HUDEP-2 (cell line): Measurements from ENCODE around the gene PHF21B.
"Not testable (repeated sequence)": the region's sequence is repeated elsewhere in the genome, so short reads cannot be mapped to it uniquely, and the experiment has no call there.

ENCODE experiments used
- DNase-seq, 76 experiments: peaks; one replicate each; lab custom pipeline; 2025; ENCODE audit not compliant: unreplicated experiment in 76 of 76; lab: John Stamatoyannopoulos, UW

PHF21B gene

DNA sequence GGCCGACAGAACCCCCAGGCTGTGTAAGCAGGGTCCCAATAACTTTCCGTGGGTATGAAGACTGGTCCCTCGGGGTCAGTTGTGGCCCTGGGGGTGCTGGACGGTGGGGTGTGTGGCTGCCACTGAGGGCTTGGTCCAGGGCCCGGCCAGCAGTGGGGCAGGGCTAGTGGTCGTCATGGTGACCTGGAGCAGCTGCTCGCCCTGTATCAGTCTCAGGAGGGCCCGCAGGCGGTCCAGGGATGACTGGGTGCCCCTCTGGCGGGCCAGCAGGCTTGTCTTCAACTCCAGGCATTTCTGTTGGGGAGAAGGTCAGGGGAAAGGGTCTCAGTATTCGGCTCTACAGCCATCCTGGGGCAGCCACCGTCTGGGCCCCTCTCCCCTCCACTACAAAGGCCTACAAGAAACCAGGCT is 126.8 kb downstream of the PHF21B start:
- DNase-seq: no peak

DNA sequence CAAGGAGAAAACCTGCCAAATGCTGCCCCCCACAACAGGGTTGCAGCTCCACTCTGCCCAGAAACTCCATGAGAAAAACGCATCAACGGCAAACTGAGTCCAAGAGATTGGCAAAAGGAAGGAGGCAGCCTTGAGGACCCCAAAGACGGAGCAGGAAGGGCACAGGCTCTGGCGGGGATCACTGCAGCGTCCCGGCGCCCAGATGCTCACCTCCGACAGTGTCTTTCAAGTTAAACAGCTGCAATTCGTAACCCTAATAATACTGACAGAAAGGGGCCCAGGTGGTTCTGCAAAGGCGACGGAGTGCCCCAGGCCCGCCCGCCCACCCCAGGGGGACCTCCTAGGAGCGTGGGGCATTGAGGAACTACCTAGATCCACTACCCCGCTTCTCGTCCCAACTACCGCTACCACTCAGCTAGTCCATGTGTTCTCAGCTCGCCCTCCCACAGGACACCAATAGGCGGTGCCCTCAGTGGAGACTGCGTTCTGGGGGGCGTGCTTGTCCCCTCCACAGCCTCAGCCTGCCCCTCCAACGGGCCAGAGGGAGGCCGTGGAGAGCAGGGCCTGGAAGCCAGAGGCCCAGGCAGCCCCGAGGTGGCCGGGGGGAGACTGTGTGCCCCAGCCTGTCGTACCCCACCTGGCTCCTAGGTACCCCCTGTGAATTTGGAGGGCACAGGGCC is 127.4 kb downstream of the PHF21B start:
- no peak for DNase-seq

DNA sequence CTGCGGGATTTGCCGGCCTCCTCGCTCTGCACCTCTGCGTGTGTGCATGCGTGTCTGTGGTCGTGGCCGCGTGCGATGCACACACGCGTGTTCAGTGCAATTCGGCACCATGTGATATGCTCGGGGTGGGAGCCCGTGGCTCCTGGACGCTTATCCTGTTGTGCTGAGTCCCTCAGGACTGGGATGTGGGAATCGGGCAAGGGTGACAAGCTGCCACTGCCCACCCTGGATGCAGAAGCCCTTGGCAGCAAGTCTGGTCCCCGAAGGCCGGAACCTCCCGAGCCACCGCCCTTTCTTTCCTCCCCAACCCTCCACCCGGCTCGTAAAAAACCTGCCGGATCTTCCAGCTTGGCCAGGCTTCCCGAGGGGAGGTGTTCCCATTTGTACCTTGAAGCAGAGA is 128.2 kb downstream of the PHF21B start:
- no peak for DNase-seq

DNA sequence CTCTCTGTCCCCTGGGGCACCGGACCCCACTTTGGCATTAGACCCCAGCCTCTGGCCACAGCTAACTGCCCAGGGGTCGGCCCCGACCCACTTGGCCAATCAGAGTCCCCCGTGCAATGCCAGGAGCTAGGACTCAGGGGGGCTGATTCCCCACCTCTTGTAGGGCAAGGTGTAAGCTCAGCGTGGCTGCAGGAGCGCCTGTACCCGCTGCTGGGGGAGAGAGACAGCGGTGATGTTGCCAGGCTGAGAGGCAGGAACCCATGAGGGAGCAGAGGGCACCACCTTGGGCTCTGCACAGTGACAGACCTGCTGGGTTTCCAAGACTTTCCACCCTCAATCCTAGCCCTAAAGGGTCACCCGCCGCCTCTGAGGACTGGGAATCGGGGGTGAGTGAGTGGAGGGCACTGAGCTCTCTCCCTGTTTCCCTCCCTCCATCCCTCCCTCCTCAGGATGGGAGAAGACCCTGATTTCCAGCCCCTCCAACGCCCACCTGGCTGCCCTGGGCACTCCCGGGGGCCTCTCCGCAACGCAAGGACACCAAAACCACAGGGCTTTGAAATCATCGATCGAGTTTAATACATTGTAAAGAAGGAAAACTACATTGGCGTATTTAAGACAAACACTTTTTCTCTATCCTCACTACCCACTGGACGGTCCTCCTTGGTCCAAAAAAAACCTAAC is 129.1 kb downstream of the PHF21B start:
- DNase-seq: no peak

DNA sequence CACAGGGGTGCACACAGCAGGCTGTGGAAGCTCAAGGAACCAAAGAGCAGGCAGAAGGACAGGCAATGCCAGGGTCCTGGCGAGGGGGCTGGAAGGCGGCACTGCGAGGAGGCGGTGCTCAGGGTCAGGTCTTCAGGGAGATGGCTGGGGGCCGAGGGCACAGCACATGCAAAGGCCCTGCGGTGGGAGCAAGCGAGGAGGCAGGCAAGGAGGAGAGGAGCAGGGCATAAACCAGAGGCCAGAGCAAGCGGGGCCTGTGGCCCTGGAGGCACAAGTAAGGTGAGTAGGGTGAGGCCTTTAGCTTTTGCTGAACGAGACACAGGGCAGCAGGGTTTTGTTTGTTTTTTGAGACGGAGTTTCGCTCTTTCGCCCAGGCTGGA is 130.5 kb downstream of the PHF21B start:
- DNase-seq: no peak

DNA sequence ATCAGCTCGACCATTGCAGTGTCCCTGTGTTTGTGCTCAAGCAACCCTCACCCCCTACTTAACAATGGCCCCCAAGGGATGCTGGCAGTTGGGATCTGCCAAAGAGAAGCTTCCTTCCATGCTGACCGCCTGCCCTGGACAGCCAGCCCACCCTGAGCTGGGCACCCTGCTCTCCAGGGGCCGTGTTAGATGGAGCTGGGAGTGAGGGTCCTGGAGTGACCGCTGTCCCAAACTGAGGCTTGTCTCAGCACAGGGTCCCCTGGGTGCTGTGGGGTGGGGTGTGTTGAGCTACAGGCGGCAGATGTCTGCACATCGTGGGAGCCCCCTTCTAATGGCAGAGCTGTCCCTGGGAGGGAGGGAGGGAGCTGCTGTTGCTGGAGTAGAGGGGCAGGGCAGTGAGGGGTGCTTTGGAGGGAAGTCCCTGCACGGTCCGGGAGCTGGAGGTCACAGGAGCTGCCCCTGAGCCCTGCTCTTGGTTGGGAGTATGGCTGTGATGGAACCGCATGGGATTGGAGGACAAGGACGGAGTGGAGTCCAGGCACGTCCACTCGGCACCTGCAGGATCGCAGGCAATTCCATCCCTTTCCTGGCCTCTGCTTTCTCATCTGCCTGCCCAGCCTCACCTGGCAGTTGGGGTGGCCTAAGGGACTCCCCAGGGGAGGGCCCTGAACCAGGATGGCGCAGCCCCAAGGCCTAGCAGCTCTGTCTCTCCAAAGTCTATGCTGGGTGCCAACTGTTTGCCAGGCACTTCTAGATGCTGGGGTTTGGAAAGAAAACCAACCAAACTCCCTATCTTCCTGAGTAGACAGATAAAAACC is 131.1 kb downstream of the PHF21B start:
- DNase-seq: no peak

DNA sequence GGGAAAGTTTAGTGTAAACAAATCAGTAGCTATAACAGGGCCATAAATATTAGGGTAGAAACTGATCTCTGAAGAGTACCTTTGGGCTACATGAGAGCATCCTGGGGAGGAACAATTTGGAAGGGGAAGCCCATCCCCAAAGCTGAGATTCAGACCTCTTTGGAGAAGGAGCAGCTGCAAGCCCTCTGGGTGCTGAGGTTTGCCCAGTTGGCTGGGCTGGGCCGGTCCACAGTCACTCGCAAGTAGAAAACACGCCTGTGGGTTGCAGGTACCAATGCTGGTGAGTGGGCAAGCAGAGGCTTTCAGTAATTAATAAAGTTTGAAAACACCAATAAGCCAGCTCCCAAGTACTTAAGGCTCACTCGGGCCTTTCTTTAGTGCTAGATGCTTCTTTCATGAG is 132.9 kb downstream of the PHF21B start:
- DNase-seq: no peak

DNA sequence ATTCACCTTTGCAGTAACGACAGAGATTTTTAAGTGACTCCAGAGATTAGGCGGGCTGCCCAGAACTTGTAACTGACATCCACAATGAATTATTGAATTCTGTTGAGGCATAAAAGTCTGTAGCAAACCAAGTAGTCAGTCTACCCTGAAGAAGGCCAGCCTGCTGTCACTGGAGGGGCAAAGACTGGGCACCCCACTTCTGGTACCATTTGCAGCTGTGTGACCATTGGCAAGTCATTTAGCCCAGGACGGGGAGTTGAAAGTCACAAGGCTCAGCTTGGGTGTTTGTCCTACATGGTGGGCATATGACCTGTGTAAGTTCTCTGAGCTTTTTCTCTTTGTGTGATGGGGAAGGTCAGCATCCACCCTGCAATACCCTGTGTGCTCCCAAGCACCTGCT is 138.0 kb downstream of the PHF21B start:
- DNase-seq: no peak

DNA sequence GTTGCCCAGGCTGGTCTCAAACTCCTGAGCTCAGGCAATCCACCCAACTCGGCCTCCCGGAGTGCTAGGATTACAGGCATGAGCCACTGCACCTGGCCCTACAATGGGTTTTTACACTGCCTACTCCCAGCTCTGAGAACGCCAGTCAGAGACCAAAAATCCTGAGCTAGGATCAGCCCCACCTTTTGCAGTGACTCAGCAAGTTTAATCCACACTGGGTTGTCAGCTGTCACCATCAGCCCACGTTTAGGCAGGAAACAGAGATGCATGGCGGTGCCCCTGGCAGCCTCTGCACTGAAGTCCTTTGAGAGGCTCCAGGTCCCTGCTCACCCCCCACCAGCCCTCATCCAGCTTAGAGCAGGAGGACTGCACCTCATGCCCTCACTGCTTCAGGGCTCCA is 139.8 kb downstream of the PHF21B start:
- peak in 36 of 76 experiments; percentile 4 to 65 (median 21) for DNase-seq

DNA sequence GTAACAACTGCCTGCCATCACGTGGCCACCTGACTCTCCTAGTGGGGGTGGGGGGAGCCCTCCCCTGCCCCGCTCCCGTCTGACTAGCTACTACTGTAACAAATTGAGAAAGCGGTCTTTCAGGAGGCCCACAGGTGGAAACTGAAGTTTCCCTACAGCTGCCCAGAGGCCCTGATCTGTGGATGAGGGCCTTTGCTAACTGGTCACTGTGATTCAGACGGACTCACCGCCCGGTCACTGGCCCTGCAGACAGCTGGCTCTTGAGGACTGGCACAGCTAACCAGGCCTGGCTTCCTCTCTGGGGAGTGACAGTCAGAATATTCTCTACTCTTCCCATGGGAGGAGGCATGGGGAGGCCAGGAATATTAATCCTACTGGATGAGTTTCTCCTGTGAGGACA is 140.6 kb downstream of the PHF21B start:
- no peak for DNase-seq

DNA sequence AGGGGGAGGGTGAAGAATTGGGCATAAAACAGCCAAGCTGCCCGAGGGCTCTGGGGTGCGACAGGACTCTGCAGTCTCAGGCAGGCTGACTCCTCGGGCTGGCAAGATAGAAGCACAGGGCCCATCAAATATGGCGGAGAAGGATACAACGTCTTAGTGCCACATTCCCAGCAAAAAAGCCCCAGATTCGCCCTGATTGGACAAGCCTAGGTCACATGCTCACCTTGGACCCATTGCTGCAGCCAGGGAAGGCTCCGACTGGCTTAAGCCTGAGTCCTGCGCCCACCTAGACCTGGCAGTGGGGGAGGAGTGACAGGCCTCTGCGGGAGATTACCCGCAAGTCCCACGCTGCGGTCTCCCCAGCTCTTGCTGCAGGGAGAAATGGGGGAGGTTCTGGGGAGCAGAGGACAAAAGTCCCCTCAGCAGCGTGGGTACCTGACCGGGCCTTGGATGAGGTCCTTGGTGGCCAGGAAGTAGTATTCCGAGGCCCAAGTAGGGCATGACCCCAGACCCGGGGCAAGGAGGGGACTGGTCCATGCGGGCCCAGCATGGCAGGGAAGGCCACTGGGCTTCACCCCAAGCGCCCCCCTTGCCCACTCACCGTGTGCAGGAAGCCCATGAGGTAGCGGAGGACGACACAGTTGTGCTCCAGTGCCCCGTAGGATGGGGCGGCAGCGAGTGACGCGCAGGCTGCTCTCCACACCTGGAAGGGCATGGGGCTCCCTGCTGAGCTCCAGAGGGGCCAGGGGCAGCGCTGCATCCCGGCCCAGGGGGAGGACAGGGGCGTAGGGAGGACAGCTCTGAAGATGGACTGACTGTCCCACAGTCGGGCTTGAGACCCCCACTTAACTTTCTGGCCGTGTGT is 144.4 kb downstream of the PHF21B start:
- no peak for DNase-seq

DNA sequence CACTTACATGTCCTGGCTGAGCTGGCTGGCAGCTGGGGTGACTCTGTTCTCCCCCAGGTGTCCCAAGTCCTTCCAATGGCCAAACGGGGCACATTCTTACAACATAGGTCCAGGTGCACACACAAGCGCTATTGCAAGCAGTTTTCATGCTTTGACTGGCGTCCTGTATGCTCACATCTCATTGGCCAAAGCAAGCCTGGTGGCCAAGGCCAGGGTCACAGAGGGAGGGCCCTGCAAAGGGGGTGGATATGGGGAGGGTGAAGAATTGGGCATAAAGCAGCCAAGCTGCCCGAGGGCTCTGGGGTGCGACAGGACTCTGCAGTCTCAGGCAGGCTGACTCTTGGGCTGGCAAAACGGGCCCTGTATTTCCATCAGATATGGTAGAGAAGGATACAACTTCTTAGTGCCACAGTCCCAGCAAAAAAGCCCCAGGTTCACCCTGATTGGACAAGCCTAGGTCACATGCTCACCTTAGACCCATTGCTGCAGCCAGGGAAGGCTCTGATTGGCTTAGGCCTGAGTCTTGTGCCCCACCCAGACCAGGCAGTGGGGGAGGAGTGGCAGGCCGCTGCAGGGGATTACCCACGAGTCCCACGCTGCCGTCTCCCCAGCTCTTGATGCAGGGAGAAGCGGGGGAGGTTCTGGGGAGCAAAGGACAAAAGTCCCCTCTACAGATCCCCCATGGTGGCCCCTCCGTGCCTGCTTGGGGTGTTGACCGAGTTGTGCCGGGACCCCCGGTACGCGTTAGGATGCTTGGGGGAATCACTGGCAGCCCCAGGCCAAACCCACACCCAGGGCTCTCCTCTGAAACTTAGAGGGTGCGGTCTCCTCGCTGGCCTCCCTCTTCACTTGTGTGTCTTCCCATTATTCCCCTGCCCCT is 146.6 kb downstream of the PHF21B start:
- no peak for DNase-seq

DNA sequence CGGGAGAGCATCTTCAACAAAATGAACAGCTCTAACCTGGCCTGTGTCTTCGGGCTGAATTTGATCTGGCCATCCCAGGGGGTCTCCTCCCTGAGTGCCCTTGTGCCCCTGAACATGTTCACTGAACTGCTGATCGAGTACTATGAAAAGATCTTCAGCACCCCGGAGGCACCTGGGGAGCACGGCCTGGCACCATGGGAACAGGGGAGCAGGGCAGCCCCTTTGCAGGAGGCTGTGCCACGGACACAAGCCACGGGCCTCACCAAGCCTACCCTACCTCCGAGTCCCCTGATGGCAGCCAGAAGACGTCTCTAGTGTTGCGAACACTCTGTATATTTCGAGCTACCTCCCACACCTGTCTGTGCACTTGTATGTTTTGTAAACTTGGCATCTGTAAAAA is 147.5 kb downstream of the PHF21B start:
- no peak for DNase-seq

DNA sequence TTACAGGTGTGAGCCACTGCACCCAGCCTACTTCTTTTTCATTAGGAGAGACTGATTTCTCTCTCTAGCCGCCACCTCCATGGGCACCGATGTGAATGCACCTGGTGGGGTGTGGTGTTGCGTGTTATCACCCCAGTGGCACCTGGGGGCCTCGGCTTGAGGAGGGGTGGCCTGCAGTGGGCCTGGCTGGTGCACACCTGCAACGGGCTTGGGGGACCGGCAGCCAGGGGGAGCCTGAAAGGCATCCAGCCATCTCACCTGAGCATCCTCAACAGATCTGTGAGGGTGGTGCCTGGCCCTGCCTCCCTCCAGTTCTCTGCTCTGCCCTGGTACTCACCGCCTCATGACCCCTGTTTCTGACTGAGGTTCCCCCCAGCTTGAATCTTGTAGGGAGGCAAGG is 148.6 kb downstream of the PHF21B start:
- DNase-seq: no peak

DNA sequence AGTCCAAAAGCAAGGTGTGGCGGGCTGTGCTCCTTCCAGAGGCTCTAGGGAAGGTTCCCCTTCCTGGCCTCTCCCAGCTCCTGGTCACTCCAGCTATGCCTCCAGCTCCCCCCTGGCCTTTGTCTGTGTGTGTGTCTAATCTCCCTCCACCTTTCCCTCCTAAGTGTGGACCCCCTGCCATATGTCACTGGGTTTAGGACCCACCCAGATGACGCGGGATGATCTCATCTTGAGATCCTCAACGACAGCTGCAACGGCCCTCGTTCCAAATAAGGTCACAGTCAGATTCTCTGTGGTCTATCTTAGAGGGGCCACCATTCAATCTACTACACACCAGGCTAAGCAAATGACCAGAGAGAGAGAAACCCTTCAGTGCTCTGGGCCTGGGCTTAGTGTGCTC is 149.5 kb downstream of the PHF21B start:
- no peak for DNase-seq

DNA sequence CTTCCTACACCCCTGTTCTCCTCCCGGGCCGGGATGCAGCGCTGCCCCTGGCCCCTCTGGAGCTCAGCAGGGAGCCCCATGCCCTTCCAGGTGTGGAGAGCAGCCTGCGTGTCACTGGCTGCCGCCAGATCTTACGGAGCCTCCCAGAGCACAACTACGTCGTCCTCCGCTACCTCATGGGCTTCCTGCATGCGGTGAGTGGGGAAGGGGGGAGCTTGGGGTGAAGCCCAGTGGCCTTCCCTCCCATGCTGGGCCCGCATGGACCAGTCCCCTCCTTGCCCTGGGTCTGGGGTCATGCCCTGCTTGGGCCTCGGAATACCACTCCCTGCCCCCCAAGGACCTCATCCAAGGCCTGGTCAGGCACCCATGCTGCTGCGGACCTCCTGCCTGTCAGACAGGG is 150.2 kb downstream of the PHF21B start:
- DNase-seq: no peak

DNA sequence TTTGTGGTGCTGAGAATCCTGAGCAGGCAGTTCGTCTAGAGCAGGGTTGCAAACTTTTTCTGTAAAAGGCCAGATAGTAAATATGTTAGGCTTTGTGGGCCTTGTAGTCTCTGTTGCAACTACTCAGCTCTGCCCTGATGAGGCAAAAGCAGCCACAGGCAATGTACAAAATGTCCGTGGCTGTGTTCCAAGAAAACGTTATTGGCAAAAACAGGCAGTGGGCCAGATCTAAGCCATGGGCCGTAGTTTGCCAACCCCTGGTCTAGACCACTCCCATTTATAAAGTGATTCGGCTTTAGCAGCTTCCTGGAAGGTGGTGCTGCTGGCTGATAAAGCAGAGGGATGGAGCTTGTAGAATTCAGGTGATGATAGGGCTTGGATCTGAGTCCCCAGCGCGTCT is 151.0 kb downstream of the PHF21B start:
- peak in 23 of 76 experiments; percentile 12 to 76 (median 42) for DNase-seq

DNA sequence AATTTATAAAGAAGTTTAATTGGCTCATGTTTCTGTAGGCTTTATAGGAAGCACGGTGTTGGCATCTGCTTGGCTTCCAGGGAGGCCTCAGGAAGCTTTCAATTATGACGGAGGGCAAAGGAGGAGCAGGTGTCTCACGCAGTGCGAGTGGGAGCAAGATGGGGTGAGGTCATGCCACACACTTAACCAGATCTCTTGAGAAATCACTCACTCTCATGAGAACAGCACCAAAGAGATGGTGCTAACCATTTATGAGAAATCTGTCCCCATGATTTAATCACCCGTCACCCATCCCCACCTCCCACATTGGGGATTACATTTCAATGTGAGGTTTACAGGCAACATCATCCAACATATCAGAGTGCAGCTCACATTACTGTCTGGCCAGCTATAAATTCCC is 153.9 kb downstream of the PHF21B start:
- no peak for DNase-seq

DNA sequence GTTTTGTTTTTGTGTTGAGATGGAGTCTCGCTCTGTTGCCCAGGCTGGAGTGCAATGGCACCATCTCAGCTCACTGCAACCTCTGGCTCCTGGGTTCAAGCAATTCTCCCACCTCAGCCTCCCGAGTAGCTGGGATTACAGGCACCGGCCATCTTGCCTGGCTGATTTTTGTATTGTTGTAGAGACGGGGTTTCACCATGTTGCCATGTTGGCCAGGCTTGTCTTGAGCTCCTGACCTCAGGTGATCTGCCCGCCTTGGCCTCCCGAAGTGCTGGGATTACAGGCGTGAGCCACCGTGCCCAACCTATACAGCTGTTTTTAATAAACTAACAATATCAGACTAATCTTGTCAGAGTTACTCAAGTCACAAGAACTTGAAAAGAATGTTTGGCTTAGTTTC is 155.2 kb downstream of the PHF21B start:
- not testable (repeated sequence) for DNase-seq

DNA sequence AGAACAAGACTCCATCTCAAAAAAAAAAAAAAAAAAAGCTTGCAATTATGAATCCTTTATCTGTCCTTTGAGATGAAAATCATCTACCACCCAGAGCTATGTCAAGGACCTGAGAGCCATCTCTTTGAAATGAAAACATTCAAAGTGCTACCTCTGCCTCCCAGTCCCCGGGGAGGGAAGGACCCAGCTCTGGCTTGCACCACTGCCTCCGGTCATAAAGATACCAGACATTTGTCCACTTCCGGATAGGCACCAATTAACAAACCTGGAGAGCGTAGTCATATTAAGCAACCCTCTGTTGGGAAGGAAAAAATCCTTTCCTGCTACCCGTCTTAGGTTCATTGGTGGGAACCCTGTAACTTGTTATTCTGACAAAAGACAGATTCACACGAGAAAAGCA is 158.9 kb downstream of the PHF21B start:
- DNase-seq: no peak
